Testis (tissue), 2 donors: Measurements from ENCODE around the gene PCP4L1.

Experiments used
- POLR2A ChIP-seq: fragments of 450-650 bp; IDR thresholded peaks from one replicate; pipeline ENCODE4 v1.6.1; 2017; ENCODE audit warnings: antibody characterized with exemption, mild to moderate bottlenecking, moderate library complexity
- TF ChIP-seq, protein P1 (sequence below), 3 experiments: fragments of 450-650 bp in 2 of 3; fragments of 200-600 bp in 1 of 3; sonication (generic) in 1 of 3; IDR thresholded peaks; one replicate each; pipeline ENCODE4 v1.5.1; 2016 to 2019; ENCODE audit warnings: antibody characterized with exemption in 3 of 3, mild to moderate bottlenecking in 2 of 3, moderate library complexity in 1 of 3

GRCh38 chr1:161307892-161308638 is 49.5 kb downstream of the PCP4L1 start:
- TF ChIP-seq, protein P1, sequence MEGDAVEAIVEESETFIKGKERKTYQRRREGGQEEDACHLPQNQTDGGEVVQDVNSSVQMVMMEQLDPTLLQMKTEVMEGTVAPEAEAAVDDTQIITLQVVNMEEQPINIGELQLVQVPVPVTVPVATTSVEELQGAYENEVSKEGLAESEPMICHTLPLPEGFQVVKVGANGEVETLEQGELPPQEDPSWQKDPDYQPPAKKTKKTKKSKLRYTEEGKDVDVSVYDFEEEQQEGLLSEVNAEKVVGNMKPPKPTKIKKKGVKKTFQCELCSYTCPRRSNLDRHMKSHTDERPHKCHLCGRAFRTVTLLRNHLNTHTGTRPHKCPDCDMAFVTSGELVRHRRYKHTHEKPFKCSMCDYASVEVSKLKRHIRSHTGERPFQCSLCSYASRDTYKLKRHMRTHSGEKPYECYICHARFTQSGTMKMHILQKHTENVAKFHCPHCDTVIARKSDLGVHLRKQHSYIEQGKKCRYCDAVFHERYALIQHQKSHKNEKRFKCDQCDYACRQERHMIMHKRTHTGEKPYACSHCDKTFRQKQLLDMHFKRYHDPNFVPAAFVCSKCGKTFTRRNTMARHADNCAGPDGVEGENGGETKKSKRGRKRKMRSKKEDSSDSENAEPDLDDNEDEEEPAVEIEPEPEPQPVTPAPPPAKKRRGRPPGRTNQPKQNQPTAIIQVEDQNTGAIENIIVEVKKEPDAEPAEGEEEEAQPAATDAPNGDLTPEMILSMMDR (IDR thresholded peaks at IDR 0.05), result no peak
- no peak for TF ChIP-seq POLR2A
